ACC112 (cell line): Measurements from ENCODE around the gene CACNA1B.

Experiments used
- H2AFZ ChIP-seq: fragments of 200-600 bp; sonication (generic); one replicate; pipeline ENCODE4 v1.6.0; 2017; ENCODE audit warnings: antibody characterized with exemption, low read length; ENCODE audit not compliant: unreplicated experiment
- H3K27ac ChIP-seq: fragments of 200-600 bp; sonication (generic); 2 replicates; pipeline ENCODE4 v1.5.1; 2014; ENCODE audit warnings: low read depth, mild to moderate bottlenecking, antibody characterized with exemption, low read length, moderate library complexity
- H3K27me3 ChIP-seq: fragments of 200-600 bp; sonication (generic); 2 replicates; pipeline ENCODE4 v1.6.1; 2014; ENCODE audit warnings: mild to moderate bottlenecking, antibody characterized with exemption, low read length, moderate library complexity, mixed read lengths; ENCODE audit not compliant: insufficient read depth
- H3K36me3 ChIP-seq: fragments of 200-600 bp; sonication (generic); 2 replicates; pipeline ENCODE4 v1.6.1; 2016; ENCODE audit warnings: mild to moderate bottlenecking, antibody characterized with exemption, low read length, moderate library complexity, mixed read lengths; ENCODE audit not compliant: insufficient read depth
- H3K4me1 ChIP-seq: fragments of 200-600 bp; sonication (generic); one replicate; pipeline ENCODE4 v1.6.1; 2016; ENCODE audit warnings: low read length, mixed read lengths; ENCODE audit not compliant: insufficient read depth, unreplicated experiment, control insufficient read depth
- H3K4me3 ChIP-seq: fragments of 200-600 bp; sonication (generic); 2 replicates; pipeline ENCODE4 v1.5.1; 2014; ENCODE audit warnings: mild to moderate bottlenecking, low read depth, low read length
- H3K79me2 ChIP-seq: fragments of 200-600 bp; sonication (generic); one replicate; pipeline ENCODE4 v1.6.0; 2016; ENCODE audit warnings: low read length; ENCODE audit not compliant: control insufficient read depth, unreplicated experiment, insufficient read depth

CACNA1B gene

GRCh38 chr9:137836151-137836830 lies 41.3 kb upstream of the CACNA1B start:
- H3K4me3 ChIP-seq = no peak overlapping the region

GRCh38 chr9:137836831-137837241 lies 40.7 kb upstream of the CACNA1B start:
- Histone ChIP-seq H3K4me3 (no peak overlapping the region), H3K27ac (no peak overlapping the region), H3K27me3 (no peaks in the 10 kb centered on the region), H2AFZ (no peak overlapping the region), H3K4me1 (no peaks in the 10 kb centered on the region), H3K79me2 (no peaks in the 10 kb centered on the region), H3K36me3 (peaks cover 11% of the 10 kb centered on the region)

More at GRCh38 chr9:137836151-137836830, 41.3 kb upstream of the CACNA1B start:
- H3K79me2 ChIP-seq = no peaks in the 10 kb centered on the region
- no peaks in the 10 kb centered on the region for H3K4me1 ChIP-seq
- no peak overlapping the region for H2AFZ ChIP-seq
- peaks cover 15% of the 10 kb centered on the region for H3K36me3 ChIP-seq
- no peaks in the 10 kb centered on the region for H3K27me3 ChIP-seq
- H3K27ac ChIP-seq = no peak overlapping the region

GRCh38 chr9:137837345-137838278 lies 40.0 kb upstream of the CACNA1B start:
- Histone ChIP-seq H2AFZ (no peak overlapping the region), H3K4me3 (no peak overlapping the region), H3K4me1 (no peaks in the 10 kb centered on the region), H3K27ac (no peak overlapping the region), H3K36me3 (peaks cover 8% of the 10 kb centered on the region), H3K79me2 (no peaks in the 10 kb centered on the region), H3K27me3 (no peaks in the 10 kb centered on the region)

GRCh38 chr9:137838576-137838975 lies 39.0 kb upstream of the CACNA1B start:
- no peak overlapping the region for H2AFZ ChIP-seq
- H3K79me2 ChIP-seq = no peaks in the 10 kb centered on the region
- H3K27me3 ChIP-seq = no peaks in the 10 kb centered on the region
- H3K4me3 ChIP-seq = no peak overlapping the region
- no peak overlapping the region for H3K27ac ChIP-seq
- peaks cover 4% of the 10 kb centered on the region; the same call in 1 of the 2 replicates for H3K36me3 ChIP-seq
- no peaks in the 10 kb centered on the region for H3K4me1 ChIP-seq

- H3K79me2 ChIP-seq = no peaks in the 10 kb centered on the region
- H2AFZ ChIP-seq = no peak overlapping the region
- no peaks in the 10 kb centered on the region for H3K36me3 ChIP-seq
- H3K27ac ChIP-seq = no peak overlapping the region
- H3K27me3 ChIP-seq = no peaks in the 10 kb centered on the region
- no peaks in the 10 kb centered on the region for H3K4me1 ChIP-seq
- no peak overlapping the region for H3K4me3 ChIP-seq
Observed at GRCh38 chr9:137843355-137843754, 34.2 kb upstream of the CACNA1B start.

- H3K27me3 ChIP-seq = 0 out of 2 replicates have a peak, but pooled peaks cover 2% of the 10 kb centered on the region
- no peaks in the 10 kb centered on the region for H3K79me2 ChIP-seq
- no peak overlapping the region for H3K4me3 ChIP-seq
- no peaks in the 10 kb centered on the region for H3K36me3 ChIP-seq
- no peak overlapping the region for H2AFZ ChIP-seq
- H3K27ac ChIP-seq = no peak overlapping the region
- no peaks in the 10 kb centered on the region for H3K4me1 ChIP-seq
Observed at GRCh38 chr9:137851516-137852267, 25.9 kb upstream of the CACNA1B start.

- Histone ChIP-seq H2AFZ (no peak overlapping the region), H3K27me3 (0 out of 2 replicates have a peak, but pooled peaks cover 2% of the 10 kb centered on the region), H3K36me3 (no peaks in the 10 kb centered on the region), H3K27ac (no peak overlapping the region), H3K4me3 (no peak overlapping the region), H3K4me1 (no peaks in the 10 kb centered on the region), H3K79me2 (no peaks in the 10 kb centered on the region)
Observed at GRCh38 chr9:137853392-137853995, 24.1 kb upstream of the CACNA1B start.

- Histone ChIP-seq H3K4me3 (no peak overlapping the region), H3K27ac (no peak overlapping the region), H3K4me1 (no peaks in the 10 kb centered on the region), H3K79me2 (no peaks in the 10 kb centered on the region), H3K36me3 (no peaks in the 10 kb centered on the region), H3K27me3 (no peaks in the 10 kb centered on the region; the same call in 1 of the 2 replicates), H2AFZ (no peak overlapping the region)
Observed at GRCh38 chr9:137860361-137860760, 17.2 kb upstream of the CACNA1B start.

GRCh38 chr9:137865581-137866145 lies 11.9 kb upstream of the CACNA1B start:
- H3K79me2 ChIP-seq = no peaks in the 10 kb centered on the region
- H3K27ac ChIP-seq = no peak overlapping the region
- H3K4me1 ChIP-seq = no peaks in the 10 kb centered on the region
- no peak overlapping the region for H2AFZ ChIP-seq
- peaks cover 7% of the 10 kb centered on the region for H3K27me3 ChIP-seq
- no peaks in the 10 kb centered on the region for H3K36me3 ChIP-seq
- H3K4me3 ChIP-seq = no peak overlapping the region
